Nephron (organoid): ENCODE measurements around the gene RAB7B.

Experiments used
- H3K27ac Mint-ChIP-seq, 3 experiments: 2 replicates each; pipeline ENCODE4 v1.8.0; 2020; ENCODE audit warnings: mixed read lengths in 3 of 3, mild to moderate bottlenecking in 2 of 3, moderate library complexity in 1 of 3
- H3K27me3 Mint-ChIP-seq: 2 replicates; pipeline ENCODE4 v1.8.0; 2021; ENCODE audit warnings: low read depth, mild to moderate bottlenecking, moderate library complexity, mixed read lengths
- H3K36me3 Mint-ChIP-seq: 2 replicates; pipeline ENCODE4 v1.8.0; 2020; ENCODE audit warnings: low read depth, mixed read lengths
- H3K4me1 Mint-ChIP-seq: 2 replicates; pipeline ENCODE4 v1.8.0; 2020; ENCODE audit warnings: mixed read lengths
- H3K4me3 Mint-ChIP-seq, 3 experiments: 2 replicates each; pipeline ENCODE4 v1.8.0; 2020; ENCODE audit warnings: mild to moderate bottlenecking in 3 of 3, mixed read lengths in 3 of 3, moderate library complexity in 2 of 3
- H3K9me3 Mint-ChIP-seq: 2 replicates; pipeline ENCODE4 v1.8.0; 2020; ENCODE audit warnings: mixed read lengths
- TF ChIP-seq, protein P1 (sequence below), 3 experiments: fragments of 200-600 bp; sonication (generic); IDR thresholded peaks; one replicate each; pipeline ENCODE4 v1.5.0; 2021; ENCODE audit warnings: antibody characterized with exemption in 3 of 3; ENCODE audit not compliant: unreplicated experiment in 3 of 3

The RAB7B gene

DNA sequence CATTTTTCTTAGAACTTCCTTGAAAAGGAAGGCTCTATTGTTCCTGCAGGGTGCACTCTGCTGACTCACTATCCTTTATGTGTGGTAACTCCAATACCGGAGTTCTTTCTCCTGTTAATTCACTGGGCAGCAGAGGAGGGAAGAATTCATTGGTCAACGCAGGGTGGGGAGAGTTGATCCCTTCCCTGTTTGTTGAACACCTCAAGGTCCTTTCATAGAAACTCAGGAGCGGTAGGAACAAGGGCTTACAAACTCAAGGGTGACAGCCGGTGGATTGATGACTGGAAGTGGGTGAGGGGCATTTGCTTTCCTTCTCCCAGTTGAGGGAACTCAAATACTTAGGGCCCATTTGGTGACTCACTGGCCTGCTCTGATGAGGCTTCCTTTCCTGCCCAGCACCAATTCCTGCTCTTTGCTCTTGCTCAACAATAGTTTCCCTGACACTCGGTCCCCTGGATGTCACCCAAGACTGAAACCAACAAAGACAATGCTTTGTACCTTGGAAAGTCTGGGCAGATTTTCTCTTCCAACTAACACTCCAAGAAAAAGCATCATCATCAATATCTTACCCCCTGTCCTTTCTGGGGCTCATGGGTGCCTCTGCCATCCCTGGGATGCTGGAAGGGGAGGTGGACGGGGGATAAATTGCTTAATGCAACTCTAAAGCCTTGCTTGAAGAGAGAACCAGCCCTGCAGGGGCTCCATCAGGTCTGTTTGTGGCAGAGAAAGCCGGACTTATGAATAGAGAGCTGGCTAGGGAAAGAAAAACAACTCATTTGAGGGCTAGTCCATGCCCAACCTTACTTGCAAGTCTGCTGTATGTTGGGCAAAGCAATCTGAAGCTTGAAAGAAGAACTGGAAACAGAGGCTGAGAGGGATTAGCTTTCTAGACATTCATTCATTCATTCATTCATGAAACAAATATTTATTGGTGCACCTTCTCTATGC, 69.2 kb downstream of the RAB7B start:
- H3K9me3 Mint-ChIP-seq, result no peaks in the 10 kb centered on the region
- no peak overlapping the region for H3K4me3 Mint-ChIP-seq
- H3K27me3 Mint-ChIP-seq, result peaks cover 50% of the 10 kb centered on the region
- H3K4me1 Mint-ChIP-seq, result peaks cover 13% of the 10 kb centered on the region
- no peaks in the 10 kb centered on the region for H3K36me3 Mint-ChIP-seq
- no peak overlapping the region for H3K27ac Mint-ChIP-seq
- TF ChIP-seq, protein P1, sequence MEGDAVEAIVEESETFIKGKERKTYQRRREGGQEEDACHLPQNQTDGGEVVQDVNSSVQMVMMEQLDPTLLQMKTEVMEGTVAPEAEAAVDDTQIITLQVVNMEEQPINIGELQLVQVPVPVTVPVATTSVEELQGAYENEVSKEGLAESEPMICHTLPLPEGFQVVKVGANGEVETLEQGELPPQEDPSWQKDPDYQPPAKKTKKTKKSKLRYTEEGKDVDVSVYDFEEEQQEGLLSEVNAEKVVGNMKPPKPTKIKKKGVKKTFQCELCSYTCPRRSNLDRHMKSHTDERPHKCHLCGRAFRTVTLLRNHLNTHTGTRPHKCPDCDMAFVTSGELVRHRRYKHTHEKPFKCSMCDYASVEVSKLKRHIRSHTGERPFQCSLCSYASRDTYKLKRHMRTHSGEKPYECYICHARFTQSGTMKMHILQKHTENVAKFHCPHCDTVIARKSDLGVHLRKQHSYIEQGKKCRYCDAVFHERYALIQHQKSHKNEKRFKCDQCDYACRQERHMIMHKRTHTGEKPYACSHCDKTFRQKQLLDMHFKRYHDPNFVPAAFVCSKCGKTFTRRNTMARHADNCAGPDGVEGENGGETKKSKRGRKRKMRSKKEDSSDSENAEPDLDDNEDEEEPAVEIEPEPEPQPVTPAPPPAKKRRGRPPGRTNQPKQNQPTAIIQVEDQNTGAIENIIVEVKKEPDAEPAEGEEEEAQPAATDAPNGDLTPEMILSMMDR (IDR thresholded peaks at IDR 0.05; ENCODE audit: unreplicated experiment in 3 of 3), result no peak

DNA sequence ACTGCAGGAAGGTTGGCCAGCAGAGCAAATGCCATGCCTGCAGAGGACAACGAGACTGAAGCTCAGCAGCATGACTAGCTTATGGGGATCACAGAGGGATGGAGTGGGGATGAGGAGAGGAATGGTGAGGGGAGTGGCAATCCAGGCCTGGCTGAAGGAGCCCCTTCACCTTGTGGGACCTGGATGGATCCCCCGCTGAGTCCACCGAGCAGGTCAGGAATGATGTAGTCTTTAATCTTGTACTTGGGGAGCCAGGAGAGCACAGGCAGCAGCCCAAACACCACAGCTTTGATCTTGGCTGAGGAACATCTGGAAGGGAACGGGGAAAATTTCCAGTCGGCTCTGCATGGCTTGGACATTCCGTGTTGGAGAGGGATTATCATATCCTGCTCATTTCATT, 70.4 kb downstream of the RAB7B start:
- no peak overlapping the region for H3K4me3 Mint-ChIP-seq
- peaks cover 22% of the 10 kb centered on the region for H3K4me1 Mint-ChIP-seq
- H3K9me3 Mint-ChIP-seq, result no peaks in the 10 kb centered on the region
- no peak overlapping the region for H3K27ac Mint-ChIP-seq
- H3K27me3 Mint-ChIP-seq, result peaks cover 44% of the 10 kb centered on the region
- no peaks in the 10 kb centered on the region for H3K36me3 Mint-ChIP-seq
- TF ChIP-seq, protein P1 (IDR thresholded peaks at IDR 0.05; ENCODE audit: unreplicated experiment in 3 of 3), result no peak

DNA sequence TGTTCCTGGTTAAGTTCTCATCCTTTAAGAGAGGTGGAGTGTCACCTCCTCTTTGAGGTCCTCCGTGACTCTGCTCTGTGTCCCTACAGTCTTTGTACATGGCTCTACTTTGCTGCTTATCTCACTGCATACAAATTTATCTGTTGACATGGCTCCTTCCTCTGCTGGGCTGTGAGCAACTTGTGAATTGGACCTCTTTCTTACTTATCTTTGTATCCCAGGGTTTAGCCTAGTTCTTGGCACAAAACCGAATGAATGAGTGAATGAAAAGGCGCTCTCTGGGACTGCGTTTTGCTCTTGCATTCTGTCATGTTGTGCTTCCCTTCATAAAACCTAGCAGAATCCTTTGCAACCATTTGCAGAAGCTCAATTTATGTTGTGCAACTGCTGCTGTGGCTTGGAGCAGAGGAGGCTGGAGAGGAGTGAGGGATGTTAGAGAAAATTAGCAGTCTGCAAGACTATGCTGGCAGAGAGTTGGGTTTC, 72.4 kb downstream of the RAB7B start:
- TF ChIP-seq, protein P1 (IDR thresholded peaks at IDR 0.05; ENCODE audit: unreplicated experiment in 3 of 3), result no peak
- Mint-ChIP-seq H3K27ac (peak overlapping the region in 2 of 3 experiments; percentile 26 to 55), H3K36me3 (no peaks in the 10 kb centered on the region), H3K27me3 (peaks cover 30% of the 10 kb centered on the region), H3K4me1 (peaks cover 26% of the 10 kb centered on the region), H3K4me3 (peak overlapping the region in 1 of 3 experiments; percentile 1), H3K9me3 (no peaks in the 10 kb centered on the region)

DNA sequence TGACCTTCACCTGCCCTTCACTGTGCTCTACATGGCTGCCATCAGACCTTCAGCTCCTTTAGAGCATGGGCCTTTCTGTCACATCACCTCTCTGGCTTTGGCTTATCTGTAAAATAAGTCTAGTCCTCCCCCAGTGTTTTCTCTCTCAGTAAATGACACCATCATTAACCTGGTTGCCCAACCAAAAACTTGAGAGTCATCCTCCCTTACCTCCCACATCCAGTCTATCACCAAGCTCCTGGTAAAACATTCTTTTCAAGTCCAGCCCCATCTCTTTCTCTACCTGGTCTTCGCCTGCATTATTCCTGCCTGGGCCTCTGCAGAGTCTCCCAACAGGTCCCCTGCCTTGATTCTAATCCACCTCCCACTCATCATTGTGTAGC, 73.0 kb downstream of the RAB7B start:
- no peaks in the 10 kb centered on the region for H3K9me3 Mint-ChIP-seq
- TF ChIP-seq, protein P1 (IDR thresholded peaks at IDR 0.05; ENCODE audit: unreplicated experiment in 3 of 3), result no peak
- peaks cover 35% of the 10 kb centered on the region for H3K27me3 Mint-ChIP-seq
- H3K4me1 Mint-ChIP-seq, result peaks cover 32% of the 10 kb centered on the region
- H3K27ac Mint-ChIP-seq, result peak overlapping the region in 1 of 3 experiments; percentile 55
- H3K4me3 Mint-ChIP-seq, result no peak overlapping the region
- no peaks in the 10 kb centered on the region for H3K36me3 Mint-ChIP-seq

DNA sequence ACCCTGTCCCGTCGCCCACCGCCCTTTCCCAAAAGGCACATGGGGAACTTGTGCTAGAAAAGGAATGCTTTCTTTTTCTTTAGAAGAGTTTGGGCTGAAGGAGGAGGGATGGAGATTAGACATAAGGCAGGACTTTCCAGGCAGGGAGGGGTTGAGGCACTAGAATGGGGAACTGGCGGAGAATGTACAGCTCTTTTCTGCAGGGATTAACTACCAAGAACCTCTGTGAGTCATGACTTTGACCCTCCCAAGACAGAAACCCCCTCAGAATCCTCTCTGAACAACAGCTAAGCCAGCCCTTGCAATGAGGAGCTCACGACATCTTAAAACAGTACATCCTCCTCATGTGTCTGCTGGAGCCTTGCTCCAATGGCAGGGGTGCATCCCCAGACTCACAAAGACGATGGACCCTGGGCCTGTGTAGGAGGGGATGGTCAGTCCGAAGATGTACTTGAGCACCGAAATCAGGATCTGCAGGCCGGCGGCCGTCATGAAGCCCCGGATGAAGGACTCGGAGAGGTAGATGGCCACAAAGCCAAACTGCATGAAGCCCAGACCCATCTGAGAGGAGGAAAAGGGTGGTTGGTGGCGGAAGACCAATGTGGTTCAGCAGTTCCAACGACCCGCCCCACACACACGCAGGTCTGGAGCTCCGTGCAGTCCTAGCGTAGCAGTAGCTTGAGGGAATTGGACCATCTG, 73.5 kb downstream of the RAB7B start:
- Mint-ChIP-seq H3K4me1 (peaks cover 32% of the 10 kb centered on the region), H3K36me3 (no peaks in the 10 kb centered on the region), H3K9me3 (no peaks in the 10 kb centered on the region), H3K4me3 (no peak overlapping the region), H3K27me3 (peaks cover 38% of the 10 kb centered on the region), H3K27ac (no peak overlapping the region)
- TF ChIP-seq, protein P1 (IDR thresholded peaks at IDR 0.05; ENCODE audit: unreplicated experiment in 3 of 3), result no peak
